ENCODE data around the gene NPL.

NPL gene, protein sequence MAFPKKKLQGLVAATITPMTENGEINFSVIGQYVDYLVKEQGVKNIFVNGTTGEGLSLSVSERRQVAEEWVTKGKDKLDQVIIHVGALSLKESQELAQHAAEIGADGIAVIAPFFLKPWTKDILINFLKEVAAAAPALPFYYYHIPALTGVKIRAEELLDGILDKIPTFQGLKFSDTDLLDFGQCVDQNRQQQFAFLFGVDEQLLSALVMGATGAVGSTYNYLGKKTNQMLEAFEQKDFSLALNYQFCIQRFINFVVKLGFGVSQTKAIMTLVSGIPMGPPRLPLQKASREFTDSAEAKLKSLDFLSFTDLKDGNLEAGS

GRCh38 chr1:182789138-182790076 lies at the start of gene NPL:
TSS of gene NPL (plus strand) at chr1:182789773. CDS start at chr1:182794372, 4,599 bp downstream.
- DNase-seq, result peak; percentile 84

DNA sequence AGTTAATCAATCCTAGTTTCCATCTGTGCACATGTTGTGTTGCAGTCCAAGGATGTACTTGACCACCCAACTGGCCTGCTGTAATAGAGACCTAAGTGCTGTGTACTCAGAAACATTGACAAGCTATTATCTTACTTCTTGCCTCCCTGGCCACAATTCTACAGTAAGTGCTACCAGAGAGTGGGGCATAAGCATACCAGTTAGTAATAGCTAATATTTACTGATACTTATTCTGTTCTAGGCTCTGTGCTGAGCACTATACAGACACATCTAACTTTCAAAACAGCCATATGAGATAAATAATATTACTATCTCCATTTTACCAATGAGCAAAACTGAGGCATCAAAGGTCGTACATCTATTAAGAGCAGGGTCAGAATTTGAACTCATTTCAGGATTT lies 49.5 kb upstream of the NPL start:
- DNase-seq, result no peak

- DNase-seq, result no peak
These were observed 46.8 kb upstream of the NPL start for GRCh38 chr1:182742780-182743179.

DNA sequence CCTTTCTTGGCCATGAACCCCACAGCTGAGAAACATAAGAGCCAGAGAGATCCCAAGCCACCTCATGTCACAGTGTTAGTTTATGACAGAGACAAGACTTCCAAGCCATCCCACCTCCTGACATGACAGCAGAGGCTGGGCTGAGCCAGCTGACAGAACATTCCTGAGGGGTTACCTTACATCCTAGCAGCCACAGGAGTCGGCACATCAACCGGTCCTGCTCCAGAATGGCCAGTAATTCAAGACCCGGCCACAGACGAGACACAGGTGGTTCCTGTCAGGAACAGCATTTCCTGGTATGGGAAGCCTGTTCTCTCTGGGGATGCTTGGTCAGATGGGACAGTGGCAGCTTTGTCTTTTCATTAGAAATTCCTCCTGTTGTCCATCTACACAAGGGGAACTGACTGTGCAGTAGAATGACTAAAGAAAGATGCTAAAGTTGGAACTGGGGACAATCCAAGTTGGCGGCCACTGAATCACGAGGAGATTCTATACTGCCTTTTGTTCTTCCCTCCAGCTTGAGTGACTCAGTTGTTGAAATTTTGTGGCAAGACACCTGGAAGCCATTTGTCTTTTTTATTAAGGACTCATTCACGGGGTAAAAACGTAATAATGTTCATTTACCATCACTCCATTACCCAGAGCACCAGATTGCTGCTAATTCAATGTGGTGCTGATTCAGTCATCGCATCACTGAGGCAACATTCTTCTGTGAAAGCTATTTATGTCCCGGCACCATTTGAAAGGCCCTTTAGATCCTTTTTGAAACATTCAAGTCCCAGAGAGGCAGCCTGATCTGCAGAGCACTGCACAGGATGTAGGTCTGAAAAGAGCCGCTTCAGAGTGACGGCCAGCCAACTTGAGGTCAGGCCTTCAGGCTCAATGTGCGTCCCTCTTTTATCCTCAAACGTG lies 37.2 kb upstream of the NPL start:
- peak; percentile 96 for DNase-seq

- DNase-seq, result no peak
These were observed 35.5 kb upstream of the NPL start for GRCh38 chr1:182754087-182754486.

DNA sequence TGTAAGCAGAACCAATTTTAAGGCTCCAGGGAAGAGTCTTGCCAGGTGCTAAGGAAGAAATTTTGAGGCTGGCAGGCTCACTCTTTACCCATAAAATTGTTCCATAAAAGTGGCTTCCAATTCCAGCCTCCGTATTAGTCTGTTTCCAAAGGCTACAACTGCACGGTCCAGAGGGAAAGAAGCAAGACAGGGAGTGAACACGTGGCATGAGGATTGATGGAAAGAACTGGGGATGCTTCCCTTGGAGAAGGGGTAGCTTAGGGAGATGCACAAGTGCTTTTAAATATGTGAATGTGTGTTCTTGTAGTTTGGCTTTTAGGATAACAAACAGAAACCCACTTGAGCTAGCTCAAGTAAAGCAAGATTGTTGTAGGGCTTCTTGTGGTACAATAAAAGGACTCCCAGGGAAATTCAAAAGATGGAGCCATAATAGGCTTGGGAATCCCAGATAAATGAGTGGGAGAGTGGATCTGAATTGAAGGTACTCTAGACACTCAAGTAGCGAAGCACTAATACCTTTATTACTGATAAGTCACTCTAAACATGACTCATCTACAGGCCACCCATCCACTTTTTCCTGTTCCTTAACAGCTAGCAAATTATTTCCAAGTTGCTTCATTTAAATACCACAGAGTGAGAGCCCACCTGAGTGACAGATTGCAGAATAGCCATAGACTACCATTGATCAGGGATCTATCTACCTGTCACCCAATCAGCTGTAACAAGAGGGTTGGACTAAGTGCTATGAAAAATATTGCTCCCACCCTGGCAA lies 34.8 kb upstream of the NPL start:
- no peak for DNase-seq

DNA sequence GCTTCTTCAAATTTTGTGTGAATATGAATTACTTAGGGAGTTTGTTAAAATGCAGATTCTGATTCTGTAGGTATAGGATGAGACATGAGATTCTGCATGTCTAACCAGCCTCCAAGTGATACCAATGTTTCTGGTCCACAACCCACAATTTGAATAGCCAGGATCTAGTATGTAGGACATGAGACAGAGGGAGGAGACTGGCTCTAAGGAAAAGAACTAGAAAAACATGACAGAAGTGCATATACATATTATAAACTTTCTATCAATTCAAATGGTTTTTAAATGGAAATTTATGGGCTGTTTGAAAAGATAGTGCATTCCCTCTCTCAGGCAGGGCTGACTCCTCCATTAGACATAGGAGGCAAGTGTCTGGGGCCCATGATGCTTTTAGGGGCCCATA lies 33.9 kb upstream of the NPL start:
- DNase-seq, result no peak

DNA sequence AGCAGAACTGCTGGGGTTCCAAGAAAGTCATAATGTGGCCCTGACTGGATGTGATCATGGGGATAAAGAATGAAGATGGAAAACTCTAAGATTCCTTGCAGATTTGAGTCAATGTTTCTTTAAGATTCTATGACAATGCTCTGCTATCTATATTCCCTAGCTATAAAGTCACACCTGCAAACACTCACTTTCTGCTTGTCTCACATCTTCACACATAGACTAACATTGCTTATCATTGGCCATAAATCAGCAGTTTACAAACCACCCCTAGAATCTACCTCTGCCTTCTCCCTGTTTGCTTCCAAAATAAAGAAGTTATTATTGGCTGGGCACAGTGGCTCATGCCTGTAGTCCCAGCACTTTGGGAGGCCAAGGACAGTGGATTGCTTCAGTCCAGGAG lies 33.1 kb upstream of the NPL start:
- no peak for DNase-seq

DNA sequence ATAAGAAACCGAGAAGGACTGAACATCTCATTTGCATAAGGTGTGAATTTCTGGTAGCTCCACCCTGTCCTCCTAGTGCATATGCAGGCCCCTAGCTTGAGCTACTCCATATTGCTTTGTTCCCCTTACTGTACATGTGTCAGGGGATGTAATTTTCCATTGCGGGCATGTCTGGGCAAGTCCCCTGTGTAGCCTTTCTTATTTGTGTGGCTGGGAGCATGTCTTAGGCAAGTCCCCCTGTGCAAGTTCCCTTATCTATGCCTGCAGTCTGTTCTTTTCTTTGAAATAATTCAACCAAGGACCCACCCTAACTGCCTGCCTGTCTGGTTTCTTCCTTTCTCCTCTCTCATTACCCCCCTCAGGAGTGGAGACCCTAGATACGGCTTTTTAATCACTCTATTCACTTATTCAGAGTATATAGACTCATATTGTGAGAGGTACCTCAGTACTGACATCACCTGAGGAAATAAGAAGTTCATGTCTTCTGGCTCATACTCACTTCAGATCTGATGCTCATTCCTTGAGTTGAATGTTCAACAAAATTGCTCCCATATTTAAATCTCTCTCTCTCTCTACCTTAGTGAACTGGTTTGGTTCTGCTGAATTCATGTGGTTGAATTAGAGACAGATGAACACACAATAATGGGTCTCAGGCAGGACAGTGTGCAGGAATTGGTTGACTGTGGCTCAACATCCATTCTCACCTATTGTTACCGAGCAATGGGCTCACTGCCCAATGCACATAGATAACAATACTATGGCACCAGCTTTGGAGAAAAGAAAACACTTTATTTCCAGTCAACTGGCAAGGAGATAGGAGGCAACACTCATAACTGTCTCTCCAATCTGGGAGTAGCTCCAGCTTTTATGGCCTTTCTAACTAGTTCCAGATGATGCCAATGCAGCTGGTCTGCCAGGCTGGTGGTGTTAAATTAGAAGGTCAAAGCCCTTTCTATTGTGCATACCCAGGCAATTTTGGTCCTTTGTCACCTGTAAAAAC lies 27.9 kb upstream of the NPL start:
- DNase-seq, result no peak

DNA sequence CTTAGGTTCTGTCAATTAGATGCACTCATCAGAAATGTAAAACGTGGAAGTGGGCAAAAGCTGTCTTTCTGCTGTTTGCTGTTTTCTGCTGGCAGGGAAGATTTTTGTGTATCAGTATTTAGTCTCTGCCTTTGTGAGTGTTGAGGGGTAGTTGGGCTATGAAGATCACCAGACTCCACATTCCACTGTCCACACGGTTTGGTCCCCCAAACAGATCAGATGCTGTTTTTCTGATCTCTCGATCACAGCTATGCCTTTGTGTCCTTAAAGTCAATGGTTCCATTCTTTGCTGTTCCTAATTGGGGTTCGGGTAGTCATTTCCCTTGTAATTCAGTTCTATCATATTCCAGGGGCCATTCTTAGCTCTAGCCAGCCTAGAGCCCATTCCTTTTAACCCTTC lies 27.0 kb upstream of the NPL start:
- DNase-seq, result no peak

- no peak for DNase-seq
These were observed 25.4 kb upstream of the NPL start for GRCh38 chr1:182764029-182764727.

- DNase-seq, result no peak
These were observed 24.2 kb upstream of the NPL start for GRCh38 chr1:182765391-182765790.

DNA sequence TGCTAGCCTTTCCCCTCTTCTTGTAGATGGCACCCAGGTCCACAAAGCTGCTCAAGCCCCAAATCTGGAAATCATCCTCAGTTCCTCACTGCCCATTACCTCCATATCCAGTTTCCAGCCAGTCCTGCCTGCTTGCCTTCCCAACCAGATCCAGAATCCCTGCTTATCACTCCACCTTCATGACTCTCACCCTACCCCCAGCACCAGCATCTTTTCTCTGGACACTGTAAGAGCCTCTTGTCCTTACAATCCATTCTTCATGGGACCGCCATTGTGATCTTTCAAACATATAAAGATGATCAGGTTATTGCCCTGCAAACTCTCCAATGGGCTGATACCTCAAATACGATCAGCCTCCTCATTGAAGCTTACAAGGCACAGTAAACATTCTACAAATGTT lies 23.5 kb upstream of the NPL start:
- DNase-seq, result no peak

- no peak for DNase-seq
These were observed 22.5 kb upstream of the NPL start for GRCh38 chr1:182766881-182767645.

DNA sequence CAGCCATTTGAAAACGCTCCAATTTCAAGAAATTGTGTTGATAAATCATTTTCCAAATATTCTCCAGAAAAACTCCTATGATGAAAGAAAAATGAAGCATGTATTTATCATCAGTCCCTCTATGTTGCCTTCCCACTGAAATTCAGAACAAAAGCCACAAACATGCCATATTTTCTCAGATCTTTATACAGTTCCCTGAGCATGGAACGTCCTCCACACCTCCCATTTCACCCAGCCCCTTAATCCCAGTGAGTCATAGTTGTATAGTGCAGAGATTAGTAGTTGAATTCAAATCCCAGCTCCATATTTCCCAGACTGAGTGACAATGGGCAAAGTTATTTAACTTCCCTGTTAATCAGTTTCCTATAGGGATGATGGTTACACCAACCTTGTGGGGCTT lies 20.6 kb upstream of the NPL start:
- DNase-seq, result no peak

DNA sequence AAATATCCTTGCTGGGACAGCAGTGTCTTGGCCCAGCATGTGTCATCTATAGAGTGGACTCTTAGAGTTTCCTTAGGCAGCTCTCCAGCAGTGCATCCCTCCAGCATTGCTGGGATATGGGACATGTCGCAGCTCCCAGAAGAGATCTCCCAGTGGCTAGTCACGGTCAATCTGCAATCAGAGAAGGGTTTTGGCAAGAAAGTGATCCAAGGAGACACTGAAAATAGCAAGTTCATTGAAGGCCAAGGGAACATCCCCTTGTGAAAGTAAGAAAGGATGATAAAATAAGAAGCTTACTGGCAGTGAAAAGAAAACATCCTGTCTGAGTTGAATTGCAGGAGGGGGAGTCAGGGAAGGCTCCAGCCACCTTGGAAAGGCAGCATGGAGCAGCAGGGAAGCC lies 19.3 kb upstream of the NPL start:
- no peak for DNase-seq

- no peak for DNase-seq
These were observed 18.2 kb upstream of the NPL start for GRCh38 chr1:182771187-182771984.

DNA sequence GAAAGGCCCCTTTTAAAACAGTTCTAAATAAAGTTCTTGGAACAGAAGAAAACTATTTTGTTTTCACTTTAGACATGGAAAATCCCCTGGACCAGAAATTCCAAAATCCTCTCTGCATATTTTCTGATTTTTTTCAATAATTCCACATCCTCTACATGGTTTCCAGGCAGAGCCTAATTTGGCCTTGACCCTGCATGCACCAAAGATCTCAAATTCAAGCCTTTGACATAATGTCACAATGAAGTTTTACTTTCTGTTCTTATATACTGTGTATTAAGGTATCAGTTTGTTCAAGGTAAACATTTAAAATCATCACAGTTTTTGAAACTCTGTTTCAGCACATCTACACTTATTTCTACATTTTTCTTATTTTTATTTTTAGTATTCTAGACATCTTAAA lies 12.2 kb upstream of the NPL start:
- DNase-seq, result no peak

- DNase-seq, result no peak
These were observed 10.7 kb upstream of the NPL start for GRCh38 chr1:182778862-182779261.
